T-helper 22 cell (primary cell): ENCODE results near the gene STBD1.
"Not testable (repeated sequence)": the region's sequence is repeated elsewhere in the genome, so short reads cannot be mapped to it uniquely, and the experiment has no call there.

ENCODE experiments used
- DNase-seq: peaks from one replicate; pipeline ENCODE4 v3.0.0-alpha.2; 2020; ENCODE audit warnings: low read depth

The STBD1 gene

DNA sequence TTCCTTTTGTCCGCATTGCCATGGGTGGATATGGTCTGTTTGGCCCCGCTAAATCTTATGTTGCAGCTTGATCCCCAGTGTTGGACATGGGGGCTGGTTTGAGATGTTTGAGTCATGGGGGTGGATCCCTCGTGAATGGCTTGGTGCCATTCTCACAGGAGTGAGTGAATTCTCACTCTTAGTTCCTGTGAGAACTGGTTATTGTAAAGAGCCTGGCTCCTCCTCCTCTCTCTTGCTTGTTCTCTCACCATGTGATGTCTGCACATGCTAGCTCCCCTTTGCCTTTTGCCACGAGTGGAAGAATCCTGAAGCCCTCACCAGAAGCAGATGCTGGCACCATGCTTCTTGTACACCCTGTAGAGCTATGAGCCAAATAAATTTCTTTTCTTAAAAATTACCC, 22.6 kb upstream of the STBD1 start:
- DNase-seq, result no peak

DNA sequence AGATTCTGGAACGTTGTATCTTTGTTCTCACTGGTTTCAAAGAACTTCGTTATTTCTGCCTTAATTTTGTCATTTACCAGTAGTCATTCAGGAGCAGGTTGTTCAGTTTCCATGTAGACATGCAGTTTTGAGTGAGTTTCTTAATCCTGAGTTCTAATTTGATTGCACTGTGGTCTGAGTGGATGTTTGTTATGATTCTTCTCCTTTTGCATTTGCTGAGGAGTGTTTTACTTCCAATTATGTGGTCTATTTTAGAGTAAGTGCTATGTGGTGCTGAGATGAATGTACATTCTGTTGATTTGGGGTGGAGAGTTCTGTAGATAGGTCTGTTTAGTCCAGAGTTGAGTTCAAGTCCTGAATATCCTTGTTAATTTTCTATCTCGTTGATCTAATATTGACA, 18.7 kb upstream of the STBD1 start:
- DNase-seq, result not testable (repeated sequence)

- DNase-seq, result no peak
Measured at GRCh38 chr4:76292730-76293129, 13.8 kb upstream of the STBD1 start.

- no peak for DNase-seq
Measured at GRCh38 chr4:76293772-76294171, 12.8 kb upstream of the STBD1 start.

DNA sequence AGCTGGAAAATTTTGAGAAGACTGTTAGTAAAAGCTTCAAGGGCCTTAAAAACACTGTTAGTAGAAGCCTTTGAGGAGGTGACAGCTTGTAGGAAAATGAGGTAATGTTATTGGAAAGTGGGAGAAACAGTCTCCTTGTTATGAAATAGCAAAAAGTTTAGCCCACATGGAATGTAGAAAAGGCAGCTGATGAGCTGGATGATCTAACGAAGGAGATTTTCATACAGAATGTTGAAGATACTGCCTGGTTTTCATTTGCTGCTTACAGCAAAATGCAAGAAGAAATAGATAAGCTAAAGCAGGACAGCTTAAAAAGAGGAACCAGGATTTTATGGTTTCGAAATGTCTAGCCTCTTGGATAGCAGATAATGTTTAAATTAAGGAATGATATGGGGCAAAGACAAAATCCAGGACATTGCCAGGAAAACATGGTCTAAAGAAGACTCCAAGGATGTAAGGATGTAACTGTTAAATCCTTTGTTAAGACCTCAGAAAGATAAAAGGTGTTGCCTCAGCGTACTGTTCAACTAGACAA, 10.2 kb upstream of the STBD1 start:
- DNase-seq, result no peak

- no peak for DNase-seq
Measured at GRCh38 chr4:76298227-76298626, 8.3 kb upstream of the STBD1 start.

DNA sequence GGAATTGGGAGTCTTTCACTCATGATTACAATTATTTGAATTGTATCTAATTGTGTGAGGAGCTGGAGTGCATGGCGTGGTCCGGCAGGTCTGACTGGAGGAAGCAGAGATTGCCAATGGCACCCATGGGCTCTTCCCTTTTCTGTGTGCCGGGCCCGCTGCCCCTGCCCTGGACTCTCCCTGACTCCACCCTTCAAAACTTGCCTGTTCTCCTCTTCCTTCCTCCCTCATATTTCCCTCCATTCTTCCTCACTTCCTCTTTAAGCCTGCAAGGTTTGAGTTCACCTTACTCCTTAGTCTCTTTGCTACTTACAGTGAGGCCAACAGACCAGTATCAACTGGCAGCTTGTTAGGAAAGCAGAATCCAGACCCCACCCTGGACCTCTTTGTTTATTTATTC, 6.5 kb upstream of the STBD1 start:
- no peak for DNase-seq

- DNase-seq, result no peak
Measured at GRCh38 chr4:76301068-76301774, 5.3 kb upstream of the STBD1 start.

DNA sequence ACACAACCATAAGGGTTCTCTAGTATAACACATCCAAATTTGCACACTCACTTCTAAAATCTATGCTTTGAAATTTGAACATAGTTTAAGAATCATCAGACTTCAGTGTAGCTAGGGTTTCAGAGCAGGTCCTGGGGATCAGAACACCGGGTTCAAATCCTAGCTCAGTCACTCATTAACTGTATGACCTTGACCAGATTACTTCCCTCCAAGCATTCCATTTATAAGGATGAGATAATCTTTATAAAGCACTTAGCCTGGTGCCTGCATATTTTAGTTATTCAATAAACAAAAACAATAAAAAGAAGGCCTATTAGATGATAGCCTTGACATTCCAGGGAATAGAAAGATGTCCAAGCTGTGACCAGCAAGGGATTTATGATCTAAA, 4.8 kb upstream of the STBD1 start:
- DNase-seq, result no peak

DNA sequence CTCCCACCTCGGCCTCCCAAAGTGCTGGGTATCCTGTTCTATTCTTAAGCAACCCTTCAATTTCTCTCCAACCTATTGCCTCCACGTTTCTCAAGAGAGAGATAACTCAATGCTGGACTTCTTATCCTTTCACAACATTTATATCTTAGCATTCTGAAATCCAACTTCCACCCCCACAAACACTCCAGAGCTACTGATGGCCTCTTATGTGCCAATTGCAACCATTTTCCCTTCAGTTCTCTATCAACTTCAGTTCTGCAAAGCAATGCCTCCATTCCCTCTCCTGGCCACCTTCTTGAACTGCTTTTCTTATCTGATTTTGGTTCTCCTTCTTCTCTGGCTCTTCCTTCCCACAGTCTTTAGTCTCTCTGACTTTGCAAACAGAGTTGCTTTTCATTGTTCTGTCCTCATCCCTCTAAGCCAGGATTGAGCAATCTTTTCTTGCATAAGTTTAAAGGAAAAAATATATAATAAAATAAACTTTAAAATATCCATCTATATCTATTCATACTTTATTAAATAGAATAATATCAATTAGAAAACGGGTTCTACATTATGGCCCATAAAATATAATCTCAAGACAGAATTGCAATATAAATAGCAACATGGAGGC, 3.6 kb upstream of the STBD1 start:
- DNase-seq, result no peak

DNA sequence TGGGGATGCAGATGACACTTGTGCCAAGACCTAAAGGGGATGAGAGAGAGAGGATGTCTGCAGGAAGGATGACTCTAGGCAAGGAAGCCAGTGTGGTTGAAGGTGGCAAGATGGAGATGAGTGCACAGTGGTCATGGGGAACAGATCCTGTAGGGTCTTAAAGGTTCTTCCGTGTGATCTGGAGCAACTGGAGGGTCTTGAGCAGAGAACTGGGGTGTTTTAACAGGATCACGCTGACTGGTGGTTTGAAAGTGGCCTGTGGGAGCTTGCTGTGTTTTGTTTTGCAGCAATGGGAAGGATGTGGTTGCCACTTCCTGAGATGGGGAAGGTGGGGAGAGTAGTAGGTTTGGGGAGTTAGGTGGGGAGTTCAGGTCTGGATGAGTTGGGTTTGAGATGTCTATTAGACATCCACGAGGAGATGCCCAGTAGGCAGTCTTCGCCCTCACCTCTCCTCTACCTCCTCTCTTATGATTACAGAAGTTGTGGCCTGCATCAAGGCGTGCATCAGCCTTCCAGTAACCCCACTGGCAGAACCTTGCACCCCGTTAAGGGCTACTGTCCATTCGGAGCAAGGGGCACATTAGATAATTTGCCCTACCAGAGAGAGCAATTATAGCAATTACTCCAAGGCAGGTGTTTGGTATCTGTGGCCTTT, 1.4 kb upstream of the STBD1 start:
- DNase-seq, result no peak

GRCh38 chr4:76306882-76307659, 538 bp downstream of the STBD1 start:
- no peak for DNase-seq

GRCh38 chr4:76307660-76308014, 1.1 kb downstream of the STBD1 start:
- DNase-seq, result no peak

GRCh38 chr4:76308548-76308947, 2.0 kb downstream of the STBD1 start:
- no peak for DNase-seq

- no peak for DNase-seq
Measured at GRCh38 chr4:76309939-76310550, 3.5 kb downstream of the STBD1 start.

DNA sequence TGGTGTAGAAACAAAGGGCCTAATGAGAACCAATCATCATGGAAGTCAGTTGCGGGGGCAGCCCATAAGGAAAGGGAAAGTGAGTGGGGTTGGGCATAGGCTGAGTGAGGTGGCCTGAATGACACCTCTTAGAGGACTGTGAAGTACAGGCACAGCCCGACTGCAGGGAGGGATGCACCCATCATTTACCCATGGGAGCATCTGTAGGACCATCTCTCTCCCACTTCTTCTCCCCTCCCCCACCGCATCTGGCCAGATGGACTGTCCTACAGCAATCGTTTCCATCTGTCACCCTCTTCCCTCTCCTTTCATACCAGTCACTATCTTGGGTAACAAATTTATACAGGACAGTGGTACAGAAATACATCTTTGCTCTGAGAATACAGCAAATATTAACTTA, 4.2 kb downstream of the STBD1 start:
- DNase-seq, result no peak

DNA sequence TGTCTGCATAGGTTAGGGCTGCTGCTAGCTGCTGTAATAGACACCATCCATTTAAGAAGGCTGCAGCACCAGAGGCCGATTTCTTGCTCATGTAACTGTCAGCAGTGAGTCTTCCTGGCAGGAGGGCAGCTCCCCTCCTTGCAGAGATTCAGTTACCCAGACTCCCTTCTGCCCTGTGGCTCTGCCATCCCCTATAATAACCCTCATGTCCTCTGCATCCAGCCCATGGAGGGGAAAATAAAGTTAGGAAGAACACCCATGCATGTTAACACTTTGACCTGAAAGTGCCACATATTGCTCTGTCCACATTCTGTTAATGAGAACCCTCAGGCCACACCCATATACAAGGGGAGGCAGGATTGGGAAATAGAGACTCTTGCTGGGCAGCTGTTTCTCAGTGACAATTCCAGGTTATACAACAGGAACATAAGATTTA, 5.4 kb downstream of the STBD1 start:
- no peak for DNase-seq

GRCh38 chr4:76312457-76312856, 5.9 kb downstream of the STBD1 start:
- no peak for DNase-seq

GRCh38 chr4:76313547-76313946, 7.0 kb downstream of the STBD1 start:
- DNase-seq, result no peak

DNA sequence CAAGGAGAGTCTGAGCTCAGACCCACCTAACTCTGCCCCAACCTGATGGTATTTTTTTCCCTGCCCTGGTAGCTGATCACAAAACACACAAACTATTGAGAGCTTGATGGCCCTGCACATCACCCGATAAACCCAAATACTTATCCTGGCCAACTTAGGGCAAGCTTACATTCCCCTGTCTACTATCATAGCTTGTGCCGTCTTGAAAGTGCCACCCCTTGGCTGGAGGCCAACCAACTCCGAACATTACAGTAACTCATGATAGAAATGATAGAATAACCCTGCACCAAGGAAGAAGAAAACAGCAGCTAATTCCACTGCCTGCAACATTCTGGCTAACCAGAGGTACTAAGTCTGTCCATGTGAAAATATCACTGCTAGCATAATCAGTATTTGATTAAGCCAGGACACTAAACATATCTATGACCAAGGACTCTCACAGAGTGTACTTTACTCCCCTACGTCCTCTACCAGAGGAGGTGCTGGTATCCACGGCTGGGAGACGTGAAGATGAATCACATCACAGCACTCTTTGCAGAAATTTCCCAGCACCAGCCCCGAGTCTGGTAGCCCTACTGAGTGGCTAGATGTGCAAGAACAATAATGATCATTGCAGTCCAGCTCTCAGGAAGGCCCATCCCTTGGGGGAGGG, 8.9 kb downstream of the STBD1 start:
- no peak for DNase-seq

GRCh38 chr4:76316131-76316530, 9.6 kb downstream of the STBD1 start:
- DNase-seq, result no peak

DNA sequence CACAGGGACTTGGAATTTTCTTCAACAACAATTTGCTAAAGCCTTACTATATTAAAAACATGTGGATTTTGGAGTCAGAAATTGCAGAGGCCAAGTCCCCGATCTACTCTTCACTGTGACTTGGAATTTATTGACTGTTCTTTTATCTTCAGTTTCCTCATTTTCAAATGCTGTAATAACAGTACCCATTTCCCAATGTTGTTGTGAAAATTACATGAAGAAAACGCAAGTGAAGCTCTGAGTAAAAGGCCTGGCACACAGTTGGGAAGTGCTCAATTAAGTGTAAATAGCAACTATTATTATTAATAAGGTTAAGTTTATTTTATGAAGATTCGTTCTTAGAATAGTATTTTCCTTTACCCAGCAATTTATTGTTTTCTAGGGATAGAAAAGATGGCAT, 15.7 kb downstream of the STBD1 start:
- no peak for DNase-seq
